Vagina (tissue), 2 donors: ENCODE data around the gene EPHB1.

Source experiments
- POLR2AphosphoS5 ChIP-seq, 2 donors: sonication (generic); formaldehyde crosslinking; IDR thresholded peaks; one replicate each; pipeline ENCODE4 v1.9.0; 2017; ENCODE audit warnings: antibody characterized with exemption in 2 of 2, mild to moderate bottlenecking in 2 of 2, low read depth in 1 of 2; ENCODE audit not compliant: insufficient read depth in 1 of 2
- TF ChIP-seq, protein P1 (sequence below), 3 experiments: fragments of 450-650 bp in 2 of 3; fragments of 200-600 bp in 1 of 3; sonication (generic) in 1 of 3; IDR thresholded peaks; one replicate each; pipeline ENCODE4 v1.5.1; 2017 to 2019; ENCODE audit warnings: antibody characterized with exemption in 3 of 3, mild to moderate bottlenecking in 2 of 3, moderate library complexity in 2 of 3

DNA sequence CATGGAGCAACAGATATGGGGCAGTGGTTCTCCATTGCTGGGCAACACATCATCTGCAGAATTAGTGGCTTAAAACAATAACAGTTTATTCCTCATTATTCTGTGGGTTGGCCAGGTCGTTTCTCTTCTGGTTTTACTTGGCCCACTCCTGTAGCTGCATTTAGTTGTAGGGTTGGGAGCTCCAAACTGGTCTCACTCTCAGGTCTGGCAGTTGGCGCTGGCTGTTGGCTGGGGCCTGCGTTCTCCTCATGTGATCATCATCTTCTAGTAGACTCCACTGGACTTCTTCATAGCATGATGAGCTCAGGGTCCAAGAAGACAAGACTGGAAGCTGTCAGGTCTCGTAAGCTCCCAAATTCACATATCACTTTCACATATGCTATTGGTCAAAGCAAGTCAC is 91.9 kb downstream of the EPHB1 start:
- TF ChIP-seq, protein P1, sequence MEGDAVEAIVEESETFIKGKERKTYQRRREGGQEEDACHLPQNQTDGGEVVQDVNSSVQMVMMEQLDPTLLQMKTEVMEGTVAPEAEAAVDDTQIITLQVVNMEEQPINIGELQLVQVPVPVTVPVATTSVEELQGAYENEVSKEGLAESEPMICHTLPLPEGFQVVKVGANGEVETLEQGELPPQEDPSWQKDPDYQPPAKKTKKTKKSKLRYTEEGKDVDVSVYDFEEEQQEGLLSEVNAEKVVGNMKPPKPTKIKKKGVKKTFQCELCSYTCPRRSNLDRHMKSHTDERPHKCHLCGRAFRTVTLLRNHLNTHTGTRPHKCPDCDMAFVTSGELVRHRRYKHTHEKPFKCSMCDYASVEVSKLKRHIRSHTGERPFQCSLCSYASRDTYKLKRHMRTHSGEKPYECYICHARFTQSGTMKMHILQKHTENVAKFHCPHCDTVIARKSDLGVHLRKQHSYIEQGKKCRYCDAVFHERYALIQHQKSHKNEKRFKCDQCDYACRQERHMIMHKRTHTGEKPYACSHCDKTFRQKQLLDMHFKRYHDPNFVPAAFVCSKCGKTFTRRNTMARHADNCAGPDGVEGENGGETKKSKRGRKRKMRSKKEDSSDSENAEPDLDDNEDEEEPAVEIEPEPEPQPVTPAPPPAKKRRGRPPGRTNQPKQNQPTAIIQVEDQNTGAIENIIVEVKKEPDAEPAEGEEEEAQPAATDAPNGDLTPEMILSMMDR (IDR thresholded peaks at IDR 0.05) = no peak
- TF ChIP-seq POLR2AphosphoS5 (IDR thresholded peaks at IDR 0.05; ENCODE audit: insufficient read depth in 1 of 2, low read depth in 1 of 2) = no peak
